ENCODE results near the gene PPP1R37.

DNA sequence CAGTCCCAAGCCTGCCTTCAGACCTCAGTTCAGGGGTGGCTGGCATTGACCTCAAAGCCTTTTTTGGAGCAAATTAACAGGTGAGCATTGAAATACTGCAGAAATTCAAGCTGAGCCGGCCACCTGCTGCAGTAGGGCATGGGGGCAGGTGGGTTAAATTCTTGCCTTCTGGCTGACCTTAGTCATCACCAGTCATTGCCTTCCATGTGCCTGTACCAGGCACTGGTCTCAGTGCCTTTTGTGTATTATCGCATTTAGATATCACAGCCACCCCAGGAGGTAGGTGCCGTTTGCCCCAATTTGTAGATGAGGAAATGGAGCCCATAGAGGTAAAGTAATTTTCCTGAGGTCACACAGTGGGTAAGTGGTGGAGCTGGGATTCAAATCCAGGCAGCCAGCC, 7.2 kb downstream of the PPP1R37 start:
- TF ChIP-seq, protein P1, sequence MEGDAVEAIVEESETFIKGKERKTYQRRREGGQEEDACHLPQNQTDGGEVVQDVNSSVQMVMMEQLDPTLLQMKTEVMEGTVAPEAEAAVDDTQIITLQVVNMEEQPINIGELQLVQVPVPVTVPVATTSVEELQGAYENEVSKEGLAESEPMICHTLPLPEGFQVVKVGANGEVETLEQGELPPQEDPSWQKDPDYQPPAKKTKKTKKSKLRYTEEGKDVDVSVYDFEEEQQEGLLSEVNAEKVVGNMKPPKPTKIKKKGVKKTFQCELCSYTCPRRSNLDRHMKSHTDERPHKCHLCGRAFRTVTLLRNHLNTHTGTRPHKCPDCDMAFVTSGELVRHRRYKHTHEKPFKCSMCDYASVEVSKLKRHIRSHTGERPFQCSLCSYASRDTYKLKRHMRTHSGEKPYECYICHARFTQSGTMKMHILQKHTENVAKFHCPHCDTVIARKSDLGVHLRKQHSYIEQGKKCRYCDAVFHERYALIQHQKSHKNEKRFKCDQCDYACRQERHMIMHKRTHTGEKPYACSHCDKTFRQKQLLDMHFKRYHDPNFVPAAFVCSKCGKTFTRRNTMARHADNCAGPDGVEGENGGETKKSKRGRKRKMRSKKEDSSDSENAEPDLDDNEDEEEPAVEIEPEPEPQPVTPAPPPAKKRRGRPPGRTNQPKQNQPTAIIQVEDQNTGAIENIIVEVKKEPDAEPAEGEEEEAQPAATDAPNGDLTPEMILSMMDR (IDR thresholded peaks at IDR 0.05; ENCODE audit: low read depth, low read length, poor library complexity, severe bottlenecking): no peak
- no peak for TF ChIP-seq EZH2phosphoT487 (IDR thresholded peaks at IDR 0.05; ENCODE audit: borderline replicate concordance, low read length)
